ENCODE results near the gene CCDC88C.

- TF ChIP-seq POLR2A (IDR thresholded peaks at IDR 0.05) (no peak), CTCF (IDR thresholded peaks at IDR 0.05) (no peak)
Measured at GRCh38 chr14:91402771-91403600, 14.6 kb downstream of the CCDC88C start.
